Prostate gland (tissue), 2 donors: ENCODE results near the gene MAML3. TPM values are rescaled to one million over a fixed set of nuclear protein-coding genes. Genes with fewer than 3 reads are reported as not detected.

Source experiments
- DNase-seq: peaks from one replicate; pipeline ENCODE4 v3.0.0-alpha.2; 2019; ENCODE audit warnings: low spot score
- H3K27ac ChIP-seq, 2 donors: fragments of 200-600 bp; sonication (generic); 2 replicates each; pipeline ENCODE4 v1.5.1; 2017 to 2019
- H3K27me3 ChIP-seq: fragments of 200-600 bp; sonication (generic); replicated peaks from 2 replicates; pipeline ENCODE4 v1.5.1; 2019; ENCODE audit not compliant: insufficient read depth
- H3K36me3 ChIP-seq, 2 donors: fragments of 200-600 bp; sonication (generic); 1 replicate in 1 of 2; 2 replicates in 1 of 2; pipeline versions ENCODE4 v1.5.1 to v1.8.1; 2017 to 2019
- H3K4me1 ChIP-seq: fragments of 200-600 bp; sonication (generic); replicated peaks from 2 replicates; pipeline ENCODE4 v1.5.1; 2019
- H3K4me3 ChIP-seq, 2 donors: fragments of 200-600 bp; sonication (generic); 2 replicates each; pipeline ENCODE4 v1.5.1; 2017 to 2019
- H3K9me3 ChIP-seq: fragments of 200-600 bp; sonication (generic); 2 replicates; pipeline ENCODE4 v1.5.1; 2017
- POLR2A ChIP-seq: fragments of 450-650 bp; IDR thresholded peaks from one replicate; pipeline ENCODE4 v1.6.1; 2016; ENCODE audit warnings: antibody characterized with exemption, mild to moderate bottlenecking
- POLR2AphosphoS5 ChIP-seq: sonication (generic); formaldehyde crosslinking; IDR thresholded peaks from one replicate; pipeline ENCODE4 v1.6.1; 2017; ENCODE audit warnings: antibody characterized with exemption
- WGBS: methylation state at CpG from one replicate; pipeline ENCODE4 v1.1.5; 2018; 5-methylcytosine and 5-hydroxymethylcytosine counted together
- intact Hi-C: fragments of 100-400 bp; cut with DNase I; formaldehyde crosslinking; loops from one replicate; pipeline ENCODE4 v1.14.2; 2022
- total RNA-seq, 2 donors: library from RNA; depleted of rRNA; stranded (reverse); fragments of >200 nt; gene quantifications; one replicate each; pipeline ENCODE4 v1.1.0, GENCODE V29; 2016
- TF ChIP-seq, protein P1 (sequence below), 4 experiments: fragments of 200-600 bp in 2 of 4; fragments of 450-650 bp in 2 of 4; sonication (generic) in 2 of 4; IDR thresholded peaks; 1 replicate in 3 of 4; 2 replicates in 1 of 4; pipeline ENCODE4 v1.5.1; 2016 to 2019; ENCODE audit warnings: antibody characterized with exemption in 4 of 4, mild to moderate bottlenecking in 2 of 4, moderate library complexity in 2 of 4

MAML3 gene
- total RNA-seq, 2 donors from 2014 or later = 15.0 to 30.6 TPM

DNA sequence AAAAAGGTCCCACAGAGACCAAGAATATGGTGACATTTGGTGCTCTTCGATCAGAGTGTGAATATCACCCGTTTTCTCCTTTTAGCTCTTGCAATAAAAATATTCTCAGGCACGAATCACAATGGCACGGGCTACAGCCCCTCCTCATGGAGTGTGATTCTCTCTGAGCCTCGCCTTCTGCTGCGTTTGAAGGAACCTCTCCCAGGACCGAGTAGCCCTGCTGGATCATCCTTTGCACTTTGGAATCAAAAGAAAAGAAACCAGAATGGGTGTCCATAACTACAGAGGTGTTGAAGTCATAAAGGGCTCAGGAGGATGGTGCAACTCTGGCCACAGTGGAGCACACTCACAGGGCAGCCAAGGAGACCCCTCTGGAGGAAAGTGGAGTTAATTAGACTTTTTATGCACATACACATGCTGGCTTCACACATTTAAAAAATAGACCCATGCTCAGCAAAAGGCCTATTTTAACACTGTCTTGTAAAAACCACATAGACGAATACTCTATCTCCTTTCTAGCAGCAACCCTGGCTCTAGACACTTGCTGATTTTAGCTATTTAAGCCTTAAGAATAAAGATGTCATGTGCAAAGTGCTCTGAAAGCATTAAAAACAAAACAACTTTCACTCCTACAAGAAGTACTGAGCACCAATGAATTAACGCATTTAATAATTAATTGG is 19.1 kb downstream of the MAML3 start:
- Histone ChIP-seq H3K4me3 (no peak overlapping the region), H3K4me1 (peaks cover 9% of the 10 kb centered on the region), H3K27me3 (no peaks in the 10 kb centered on the region), H3K36me3 (no peaks in the 10 kb centered on the region), H3K27ac (no peak overlapping the region), H3K9me3 (no peaks in the 10 kb centered on the region)
- intact Hi-C loops = no loop called here
- 62% methylated on average over 9 of the region's 9 CpGs for WGBS
- DNase-seq = no peak
- TF ChIP-seq POLR2AphosphoS5 = no peak
- TF ChIP-seq POLR2A = no peak
- TF ChIP-seq, protein P1, sequence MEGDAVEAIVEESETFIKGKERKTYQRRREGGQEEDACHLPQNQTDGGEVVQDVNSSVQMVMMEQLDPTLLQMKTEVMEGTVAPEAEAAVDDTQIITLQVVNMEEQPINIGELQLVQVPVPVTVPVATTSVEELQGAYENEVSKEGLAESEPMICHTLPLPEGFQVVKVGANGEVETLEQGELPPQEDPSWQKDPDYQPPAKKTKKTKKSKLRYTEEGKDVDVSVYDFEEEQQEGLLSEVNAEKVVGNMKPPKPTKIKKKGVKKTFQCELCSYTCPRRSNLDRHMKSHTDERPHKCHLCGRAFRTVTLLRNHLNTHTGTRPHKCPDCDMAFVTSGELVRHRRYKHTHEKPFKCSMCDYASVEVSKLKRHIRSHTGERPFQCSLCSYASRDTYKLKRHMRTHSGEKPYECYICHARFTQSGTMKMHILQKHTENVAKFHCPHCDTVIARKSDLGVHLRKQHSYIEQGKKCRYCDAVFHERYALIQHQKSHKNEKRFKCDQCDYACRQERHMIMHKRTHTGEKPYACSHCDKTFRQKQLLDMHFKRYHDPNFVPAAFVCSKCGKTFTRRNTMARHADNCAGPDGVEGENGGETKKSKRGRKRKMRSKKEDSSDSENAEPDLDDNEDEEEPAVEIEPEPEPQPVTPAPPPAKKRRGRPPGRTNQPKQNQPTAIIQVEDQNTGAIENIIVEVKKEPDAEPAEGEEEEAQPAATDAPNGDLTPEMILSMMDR (IDR thresholded peaks at IDR 0.05) = no peak

DNA sequence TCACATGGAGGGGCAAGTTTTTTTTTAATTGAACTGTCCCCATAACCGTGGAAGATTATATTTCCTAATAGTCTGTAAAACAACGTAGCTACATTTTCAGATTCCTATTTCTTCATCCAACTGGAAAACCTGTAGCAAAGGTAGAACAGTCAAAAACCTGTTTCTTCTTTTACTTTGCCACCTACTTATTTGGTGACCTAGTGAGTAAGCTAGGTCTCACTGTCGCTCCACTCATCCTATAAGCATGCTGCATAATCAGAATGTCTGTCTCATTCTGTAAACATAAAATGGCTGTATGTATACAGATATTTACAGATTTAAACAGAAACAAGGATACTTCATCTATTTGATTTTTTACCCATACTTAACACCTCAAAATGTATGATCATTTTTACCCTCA is 20.4 kb downstream of the MAML3 start:
- intact Hi-C loops = no loop called here
- 95% methylated on average over 3 of the region's 3 CpGs for WGBS
- TF ChIP-seq POLR2A (no peak), POLR2AphosphoS5 (no peak)
- TF ChIP-seq, protein P1 (IDR thresholded peaks at IDR 0.05) = no peak

DNA sequence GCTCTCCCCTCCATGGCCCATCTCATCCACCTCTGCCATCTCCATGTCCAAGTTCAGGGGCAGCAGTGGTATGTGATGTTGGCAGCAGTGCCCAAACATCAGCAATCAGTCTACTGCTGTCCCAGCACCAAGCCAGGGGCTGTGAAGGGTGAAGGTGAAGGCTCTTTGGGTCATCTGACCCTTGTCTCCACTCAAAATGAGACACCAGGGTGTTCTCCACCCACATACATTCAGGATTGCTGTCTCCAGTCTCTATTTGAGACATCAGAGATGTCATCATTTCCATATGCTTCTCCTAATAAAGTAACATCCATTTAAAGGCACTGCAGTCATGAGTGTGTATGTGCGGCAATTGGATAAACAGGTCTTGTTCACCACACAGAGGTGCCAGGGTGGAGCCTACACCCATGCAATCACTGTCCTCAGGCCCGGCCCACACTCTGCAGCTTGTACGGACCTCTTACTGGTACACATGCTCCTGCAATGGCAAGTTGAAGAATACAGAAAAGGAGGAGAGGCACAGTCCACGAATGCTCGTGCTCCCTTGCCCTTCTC is 22.2 kb downstream of the MAML3 start:
- H3K27ac ChIP-seq = no peak overlapping the region
- H3K36me3 ChIP-seq = no peaks in the 10 kb centered on the region
- no peaks in the 10 kb centered on the region for H3K4me1 ChIP-seq
- DNase-seq = no peak
- no peaks in the 10 kb centered on the region for H3K9me3 ChIP-seq
- intact Hi-C loops = no loop called here
- H3K4me3 ChIP-seq = no peak overlapping the region
- WGBS = 90% methylated on average over 5 of the region's 5 CpGs
- TF ChIP-seq POLR2A = no peak
- TF ChIP-seq, protein P1 (IDR thresholded peaks at IDR 0.05) = no peak
- no peak for TF ChIP-seq POLR2AphosphoS5
- H3K27me3 ChIP-seq = no peaks in the 10 kb centered on the region

More for the DNA sequence above, 20.4 kb downstream of the MAML3 start:
- H3K4me1 ChIP-seq = peaks cover 9% of the 10 kb centered on the region
- no peak for DNase-seq
- no peak overlapping the region for H3K4me3 ChIP-seq
- H3K9me3 ChIP-seq = no peaks in the 10 kb centered on the region
- H3K27me3 ChIP-seq = no peaks in the 10 kb centered on the region
- no peaks in the 10 kb centered on the region for H3K36me3 ChIP-seq
- H3K27ac ChIP-seq = no peak overlapping the region

DNA sequence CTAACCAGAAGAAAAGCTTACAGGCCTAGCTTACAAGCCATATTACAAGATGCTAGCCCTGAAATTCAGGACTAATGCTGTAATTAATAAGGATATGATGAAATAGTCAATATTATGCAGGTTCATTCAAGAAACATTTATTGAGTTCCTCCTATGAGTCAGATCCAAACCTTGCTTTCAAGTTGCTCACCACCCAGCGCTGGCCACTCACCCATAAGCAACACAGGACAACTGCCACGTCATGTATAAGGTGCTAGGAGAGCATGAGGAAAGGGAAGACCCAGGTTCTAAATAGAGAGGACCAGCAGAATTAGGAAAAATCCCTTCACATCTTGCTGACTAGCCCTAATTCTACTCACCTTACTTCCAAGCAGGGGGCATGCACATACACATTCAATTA is 23.3 kb downstream of the MAML3 start:
- H3K36me3 ChIP-seq = no peaks in the 10 kb centered on the region
- H3K4me1 ChIP-seq = no peaks in the 10 kb centered on the region
- no peak overlapping the region for H3K27ac ChIP-seq
- H3K4me3 ChIP-seq = no peak overlapping the region
- no peaks in the 10 kb centered on the region for H3K27me3 ChIP-seq
- intact Hi-C loops = no loop called here
- no peak for DNase-seq
- TF ChIP-seq, protein P1 (IDR thresholded peaks at IDR 0.05) = no peak
- H3K9me3 ChIP-seq = no peaks in the 10 kb centered on the region
- 81% methylated on average over 2 of the region's 2 CpGs for WGBS

DNA sequence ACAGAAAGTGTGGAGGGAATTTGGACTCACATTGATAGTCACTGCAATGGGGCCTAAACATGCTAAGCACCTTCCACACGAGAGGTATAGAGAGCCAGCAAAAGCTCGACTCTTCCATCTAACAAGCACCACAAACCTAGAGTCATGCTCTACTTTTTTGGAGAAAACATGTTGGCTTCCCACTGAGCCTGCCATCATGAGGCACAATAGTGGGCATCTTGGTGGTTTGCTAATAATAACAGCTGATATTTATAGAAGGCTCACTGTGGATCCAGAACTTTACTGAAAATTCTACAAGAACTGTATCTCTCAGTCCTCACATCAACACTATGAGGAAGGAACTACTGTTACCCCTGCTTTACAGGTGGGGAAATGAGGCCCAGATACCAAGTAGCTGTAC is 26.6 kb downstream of the MAML3 start:
- H3K4me3 ChIP-seq = no peak overlapping the region
- H3K9me3 ChIP-seq = no peaks in the 10 kb centered on the region
- no peaks in the 10 kb centered on the region for H3K36me3 ChIP-seq
- H3K4me1 ChIP-seq = no peaks in the 10 kb centered on the region
- no peak for DNase-seq
- intact Hi-C loops = no loop called here
- no peaks in the 10 kb centered on the region for H3K27me3 ChIP-seq
- no peak overlapping the region for H3K27ac ChIP-seq
- TF ChIP-seq POLR2AphosphoS5 (no peak), POLR2A (no peak)
- TF ChIP-seq, protein P1 (IDR thresholded peaks at IDR 0.05) = no peak
- WGBS = 97% methylated on average over 2 of the region's 2 CpGs
